GM19025 (cell line): ENCODE data around the gene FKBP7.
"Not testable (repeated sequence)": the region's sequence is repeated elsewhere in the genome, so short reads cannot be mapped to it uniquely, and the experiment has no call there.

Experiments used
- ATAC-seq: cut with Tn5 transposase; IDR thresholded peaks from one replicate; pipeline ENCODE4 v1.9.1; 2021; ENCODE audit warnings: mild to moderate bottlenecking, low read depth, moderate library complexity; ENCODE audit not compliant: unreplicated experiment

Gene FKBP7, protein sequence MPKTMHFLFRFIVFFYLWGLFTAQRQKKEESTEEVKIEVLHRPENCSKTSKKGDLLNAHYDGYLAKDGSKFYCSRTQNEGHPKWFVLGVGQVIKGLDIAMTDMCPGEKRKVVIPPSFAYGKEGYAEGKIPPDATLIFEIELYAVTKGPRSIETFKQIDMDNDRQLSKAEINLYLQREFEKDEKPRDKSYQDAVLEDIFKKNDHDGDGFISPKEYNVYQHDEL

DNA sequence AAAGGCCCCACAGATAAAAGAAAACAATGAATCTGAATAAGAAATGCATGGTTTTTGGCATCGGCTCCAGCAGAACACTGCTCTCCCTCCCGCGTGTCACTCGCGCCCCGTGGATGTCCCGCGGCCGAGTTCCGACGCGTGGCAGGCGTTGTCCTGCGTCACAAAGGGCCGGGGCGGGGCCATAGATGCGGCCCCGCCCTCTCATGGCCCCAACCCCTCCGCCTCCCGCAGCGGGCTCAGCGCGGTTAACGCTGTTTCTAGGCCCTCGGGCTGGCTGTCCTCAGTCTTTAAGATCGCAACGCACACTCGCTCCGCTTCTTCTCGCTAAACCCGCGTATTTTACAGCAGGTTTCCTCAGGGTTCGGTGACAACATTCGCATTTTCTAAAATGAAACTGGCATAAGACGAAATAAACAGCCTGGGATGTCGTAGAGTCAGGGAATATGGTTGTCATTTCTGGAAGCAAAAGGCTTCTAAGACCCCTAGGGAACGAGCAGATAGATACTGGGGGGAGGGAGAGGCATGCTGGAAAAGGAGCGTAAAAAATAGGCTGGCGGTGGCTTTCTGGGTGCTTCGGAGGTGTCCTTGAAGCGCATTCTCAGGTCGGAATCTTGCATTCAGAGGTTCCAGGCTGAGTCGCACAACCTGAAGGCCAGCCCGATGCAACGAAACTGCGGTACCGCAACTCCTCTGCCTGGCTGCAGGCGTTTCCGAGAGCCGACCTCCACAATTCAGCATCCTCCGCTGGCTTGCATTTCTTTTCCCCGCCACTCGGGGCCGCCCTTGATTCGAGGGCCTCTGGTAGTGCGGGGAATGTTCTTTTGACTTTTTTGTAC, at the start of gene FKBP7:
TSS of gene FKBP7 (minus strand) at position 162 of the 836 bp plus-strand sequence. CDS start at position 61, 101 bp downstream.
- ATAC-seq, result peak; percentile 48

GRCh38 chr2:178527592-178527991, 49.2 kb upstream of the FKBP7 start:
- no peak for ATAC-seq

DNA sequence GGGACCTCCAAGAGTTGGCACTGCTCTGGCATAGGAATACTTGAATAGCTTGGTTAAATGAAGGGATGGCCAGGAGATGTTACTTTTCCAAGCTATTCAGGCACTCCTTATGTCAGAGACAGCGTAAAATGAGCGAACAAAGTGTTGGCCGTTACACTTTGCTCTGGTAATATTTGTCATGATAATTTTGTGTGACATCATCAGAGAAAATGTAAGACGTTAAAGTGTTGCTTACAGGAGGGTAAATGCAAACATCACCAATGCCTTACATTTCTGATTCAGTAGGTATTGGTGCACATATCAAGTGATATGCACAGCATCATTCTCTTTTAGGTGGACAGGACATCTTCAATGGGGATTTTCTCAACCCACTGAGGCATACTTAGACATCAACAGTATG, 47.9 kb upstream of the FKBP7 start:
- no peak for ATAC-seq

DNA sequence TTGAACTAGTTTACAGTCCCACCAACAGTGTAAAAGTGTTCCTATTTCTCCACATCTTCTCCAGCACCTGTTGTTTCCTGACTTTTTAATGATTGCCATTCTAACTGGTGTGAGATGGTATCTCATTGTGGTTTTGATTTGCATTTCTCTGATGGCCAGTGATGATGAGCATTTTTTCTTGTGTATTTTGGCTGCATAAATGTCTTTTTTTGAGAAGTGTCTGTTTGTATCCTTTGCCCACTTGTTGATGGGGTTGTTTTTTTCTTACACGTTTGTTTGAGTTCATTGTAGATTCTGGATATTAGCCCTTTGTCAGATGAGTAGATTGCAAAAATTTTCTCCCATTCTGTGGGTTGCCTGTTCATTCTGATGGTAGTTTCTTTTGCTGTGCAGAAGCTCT, 47.1 kb upstream of the FKBP7 start:
- ATAC-seq, result not testable (repeated sequence)

- ATAC-seq, result not testable (repeated sequence)
Measured at GRCh38 chr2:178525010-178525409, 46.6 kb upstream of the FKBP7 start.

- ATAC-seq, result no peak
Measured at GRCh38 chr2:178523596-178524134, 45.3 kb upstream of the FKBP7 start.

DNA sequence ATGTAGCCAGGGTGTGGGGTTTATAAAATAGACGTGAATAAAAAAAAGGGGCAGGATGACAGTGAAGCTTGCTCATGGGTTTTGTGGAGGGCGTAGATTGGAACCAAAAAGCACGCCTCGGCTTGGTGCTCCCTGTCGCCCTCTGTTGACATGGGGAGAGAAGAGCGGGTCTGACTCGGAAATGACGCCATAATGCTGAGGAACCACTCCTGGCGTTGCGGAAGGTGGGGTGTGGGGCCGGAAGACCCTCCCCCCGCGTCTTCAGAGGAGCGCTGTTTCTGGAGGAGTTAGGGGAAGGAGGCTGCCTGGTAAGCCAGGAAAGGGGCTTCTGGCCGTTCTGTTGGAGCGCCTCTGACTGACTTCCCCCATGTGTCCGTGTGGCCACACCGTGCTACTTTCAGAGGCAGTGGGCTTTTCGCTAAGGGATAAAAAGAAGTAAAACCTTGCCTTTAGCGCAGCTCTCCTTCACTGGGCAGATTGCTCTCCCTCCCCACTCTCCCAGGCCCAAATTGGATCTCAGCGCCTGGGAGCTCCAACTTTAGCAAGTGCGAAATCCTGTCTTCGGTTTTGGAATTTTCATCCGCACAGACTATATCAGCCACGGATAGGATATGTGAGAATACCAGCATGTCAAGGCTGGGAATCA, 44.7 kb upstream of the FKBP7 start:
- ATAC-seq, result peak; percentile 98

DNA sequence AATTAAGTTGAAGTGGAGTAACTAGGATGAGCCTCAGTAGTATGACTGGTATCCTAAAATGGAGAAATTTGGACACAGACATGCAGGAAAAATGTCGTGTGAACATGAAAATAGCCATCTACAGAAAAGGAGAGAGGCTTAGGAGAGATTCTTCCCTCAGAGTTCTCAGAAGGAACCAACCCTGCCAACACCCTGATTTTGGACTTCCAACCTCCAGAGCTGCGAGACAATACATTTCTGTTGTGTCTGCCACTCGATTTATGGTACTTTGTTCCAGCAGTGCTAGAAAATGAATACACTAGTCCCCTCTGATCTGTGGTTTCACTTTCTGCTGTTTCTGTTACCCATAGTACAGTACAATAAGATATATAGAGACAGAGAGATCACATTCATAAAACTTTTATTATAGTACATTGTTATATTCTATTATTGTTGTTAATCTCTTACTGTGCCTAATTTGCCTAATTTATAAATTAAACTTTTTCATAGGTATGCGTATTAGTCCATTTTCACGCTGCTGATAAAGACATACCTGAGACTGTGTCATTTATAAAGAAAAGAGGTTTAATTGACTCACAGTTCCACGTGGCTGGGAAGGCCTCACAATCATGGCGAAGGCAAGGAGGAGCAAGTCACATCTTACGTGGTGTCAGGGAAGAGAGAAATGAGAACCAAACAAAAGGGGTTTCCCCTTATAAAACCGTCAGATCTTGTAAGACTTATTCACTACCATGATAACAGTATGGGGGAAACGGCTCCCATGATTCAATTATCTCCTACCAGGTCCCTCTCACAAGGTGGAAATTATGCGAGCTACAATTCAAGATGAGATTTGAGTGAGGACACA, 43.1 kb upstream of the FKBP7 start:
- ATAC-seq, result no peak

DNA sequence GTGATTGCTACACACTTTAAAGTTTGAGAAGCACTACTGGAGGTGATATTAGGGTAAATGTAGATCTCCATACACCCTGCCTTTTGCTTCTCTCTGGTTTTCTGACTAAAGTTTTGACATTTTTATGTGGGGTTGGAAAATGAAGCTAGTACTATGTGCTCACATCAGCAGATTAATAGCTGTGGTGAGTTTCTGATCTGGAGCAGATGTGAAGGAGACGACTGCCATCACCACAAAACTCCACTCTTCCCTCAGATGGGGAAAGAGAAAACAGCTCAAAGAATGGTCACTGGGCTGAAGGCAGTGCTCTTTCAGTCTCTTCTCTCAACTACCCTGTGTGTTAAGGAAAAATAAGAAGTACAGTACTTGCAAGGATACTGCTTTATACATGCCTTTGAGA, 39.1 kb upstream of the FKBP7 start:
- ATAC-seq, result no peak

GRCh38 chr2:178514664-178515063, 36.3 kb upstream of the FKBP7 start:
- peak; percentile 71 for ATAC-seq

GRCh38 chr2:178513876-178514275, 35.5 kb upstream of the FKBP7 start:
- ATAC-seq, result no peak

DNA sequence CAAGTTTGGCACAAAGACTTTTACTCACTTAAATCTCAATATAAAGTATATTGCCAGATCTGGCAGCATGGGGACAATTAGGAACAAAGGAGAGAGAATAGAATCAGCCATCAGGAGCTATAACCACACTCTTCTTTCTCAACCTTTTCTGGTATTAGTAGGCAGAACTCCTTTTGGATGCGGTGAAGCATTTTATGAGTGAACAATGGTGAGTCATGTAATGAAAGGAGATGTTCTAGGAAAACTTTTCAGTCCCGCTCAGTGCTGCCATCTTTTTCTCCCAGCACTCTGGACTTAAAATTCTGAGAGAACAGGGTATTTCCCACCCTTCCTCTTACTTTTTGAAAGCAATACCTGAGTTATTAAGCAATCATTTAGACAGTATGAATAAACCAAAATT, 34.1 kb upstream of the FKBP7 start:
- no peak for ATAC-seq

DNA sequence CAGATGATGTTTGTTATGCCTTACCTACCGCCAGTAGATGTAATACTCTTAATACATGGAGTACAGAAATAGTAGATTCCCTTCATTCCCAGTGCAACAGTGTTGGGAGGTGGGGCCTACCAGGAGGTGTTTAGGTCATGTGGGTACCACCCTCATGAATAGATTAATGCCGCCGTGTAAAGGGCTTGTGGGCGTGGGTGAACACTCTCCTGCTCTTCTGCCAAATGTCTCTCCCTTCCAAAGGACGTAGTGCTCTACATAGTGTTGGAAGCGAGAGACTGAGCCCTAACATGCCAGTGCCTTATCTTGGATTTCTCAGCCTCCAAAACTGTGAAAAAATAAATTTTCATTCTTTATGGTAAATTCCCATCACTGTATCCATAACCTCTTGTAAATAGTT, 32.0 kb upstream of the FKBP7 start:
- no peak for ATAC-seq

GRCh38 chr2:178508646-178509045, 30.2 kb upstream of the FKBP7 start:
- no peak for ATAC-seq

DNA sequence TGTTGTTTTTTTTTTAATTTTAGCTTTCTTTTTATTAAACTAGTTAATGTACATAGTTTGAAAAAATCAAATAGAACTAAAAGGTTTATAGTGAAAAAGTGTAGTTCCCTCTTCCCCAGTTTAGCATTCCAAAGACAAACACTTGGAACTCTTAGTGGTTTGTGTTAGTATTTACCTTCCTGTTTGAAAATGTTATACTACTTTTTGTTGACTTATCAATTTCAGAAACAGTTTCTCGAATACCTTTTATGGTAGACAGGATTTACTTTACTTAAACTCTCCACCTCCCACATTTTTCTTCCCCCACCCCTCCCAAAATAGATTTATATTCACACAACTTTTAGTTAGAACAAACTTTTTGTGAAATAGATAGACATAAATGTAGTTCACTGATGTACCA, 28.5 kb upstream of the FKBP7 start:
- no peak for ATAC-seq

DNA sequence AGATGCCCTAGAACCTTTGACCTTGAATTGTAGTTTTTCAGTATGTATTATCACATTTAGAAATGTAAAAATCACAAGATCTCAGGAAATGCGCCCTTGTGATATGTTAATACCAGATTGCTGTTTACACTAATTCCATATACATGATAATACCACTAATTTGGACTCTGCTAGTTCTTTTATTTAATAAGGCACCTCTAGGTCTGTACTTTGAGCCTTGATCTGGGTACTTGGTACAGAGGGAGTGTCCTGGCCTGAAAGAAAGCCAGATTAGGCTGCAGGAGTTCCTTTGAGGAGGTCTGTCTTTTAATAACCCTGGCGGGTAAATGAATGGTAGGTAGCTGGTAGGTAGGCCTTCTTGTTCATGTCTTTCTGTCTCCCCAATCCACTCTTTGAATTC, 28.1 kb upstream of the FKBP7 start:
- ATAC-seq, result no peak

GRCh38 chr2:178506101-178506500, 27.7 kb upstream of the FKBP7 start:
- no peak for ATAC-seq

DNA sequence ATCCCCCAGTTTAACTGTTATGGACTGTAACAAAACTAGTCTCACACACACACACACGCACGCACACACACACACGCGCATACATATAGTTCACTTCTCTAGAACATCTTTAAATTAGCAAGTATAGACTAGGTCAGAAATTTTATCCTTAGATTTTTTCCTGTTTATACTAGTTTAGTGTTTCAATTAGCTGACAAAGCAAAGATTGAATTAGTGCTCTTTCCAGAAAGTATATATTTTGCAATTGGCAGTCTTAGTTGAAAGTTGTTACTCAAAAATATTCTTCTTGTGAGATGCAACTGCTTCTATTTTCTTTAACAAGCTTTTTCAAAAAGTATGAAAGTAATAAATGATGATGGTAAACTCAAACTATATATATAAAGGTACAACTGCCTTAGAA, 24.4 kb upstream of the FKBP7 start:
- ATAC-seq, result no peak

GRCh38 chr2:178499640-178500039, 21.2 kb upstream of the FKBP7 start:
- no peak for ATAC-seq

- no peak for ATAC-seq
Measured at GRCh38 chr2:178498137-178498536, 19.7 kb upstream of the FKBP7 start.
